Neural progenitor cell (in vitro differentiated cells): ENCODE results near the gene WDHD1. TPM values are rescaled to one million over a fixed set of nuclear protein-coding genes. Genes with fewer than 3 reads are reported as not detected.
"Not testable (repeated sequence)": the region's sequence is repeated elsewhere in the genome, so short reads cannot be mapped to it uniquely, and the experiment has no call there.

Source experiments
- DNase-seq: peaks from one replicate; pipeline ENCODE4 v3.0.0-alpha.2; 2016; ENCODE audit warnings: low spot score
- H2AFZ ChIP-seq: fragments of 200-600 bp; sonication (generic); replicated peaks from 2 replicates; pipeline ENCODE4 v1.6.1; 2016; ENCODE audit warnings: antibody characterized with exemption
- H3F3A ChIP-seq: fragments of 200-600 bp; sonication (generic); 2 replicates; pipeline ENCODE4 v1.6.1; 2016; ENCODE audit warnings: antibody characterized with exemption, low read depth
- H3K27ac ChIP-seq: fragments of 200-600 bp; sonication (generic); 2 replicates; pipeline ENCODE4 v1.5.1; 2016; ENCODE audit warnings: mild to moderate bottlenecking
- H3K27me3 ChIP-seq: fragments of 200-600 bp; sonication (generic); 2 replicates; pipeline ENCODE4 v1.6.1; 2016; ENCODE audit warnings: mild to moderate bottlenecking, moderate library complexity
- H3K36me3 ChIP-seq: fragments of 200-600 bp; sonication (generic); 2 replicates; pipeline ENCODE4 v1.5.1; 2016
- H3K4me1 ChIP-seq: fragments of 200-600 bp; sonication (generic); 2 replicates; pipeline ENCODE4 v1.6.1; 2016; ENCODE audit warnings: mixed run types
- H3K4me2 ChIP-seq: fragments of 200-600 bp; sonication (generic); 2 replicates; pipeline ENCODE4 v1.6.1; 2016
- H3K4me3 ChIP-seq: fragments of 200-600 bp; sonication (generic); 2 replicates; pipeline ENCODE4 v1.5.1; 2016
- H3K79me2 ChIP-seq: fragments of 200-600 bp; sonication (generic); 2 replicates; pipeline ENCODE4 v1.6.1; 2016; ENCODE audit warnings: low read depth
- H3K9ac ChIP-seq: fragments of 200-600 bp; sonication (generic); 2 replicates; pipeline ENCODE4 v1.6.1; 2016
- H3K9me3 ChIP-seq: fragments of 200-600 bp; sonication (generic); 2 replicates; pipeline ENCODE4 v1.5.1; 2016; ENCODE audit warnings: low read depth
- H4K20me1 ChIP-seq: fragments of 200-600 bp; sonication (generic); 2 replicates; pipeline ENCODE4 v1.6.1; 2016; ENCODE audit warnings: low read depth
- H3K27ac Mint-ChIP-seq: 3 replicates; pipeline ENCODE4 v1.8.0; 2021; ENCODE audit warnings: mixed read lengths
- H3K27me3 Mint-ChIP-seq: 2 replicates; pipeline ENCODE4 v1.8.0; 2022; ENCODE audit warnings: low read depth, mild to moderate bottlenecking, inconsistent platforms, moderate library complexity, mixed read lengths; ENCODE audit not compliant: insufficient read depth
- H3K36me3 Mint-ChIP-seq: 3 replicates; pipeline ENCODE4 v1.8.0; 2021; ENCODE audit warnings: mixed read lengths
- H3K4me1 Mint-ChIP-seq: 3 replicates; pipeline ENCODE4 v1.8.0; 2021; ENCODE audit warnings: mixed read lengths
- H3K4me3 Mint-ChIP-seq: 3 replicates; pipeline ENCODE4 v1.8.0; 2021; ENCODE audit warnings: mild to moderate bottlenecking, moderate library complexity, mixed read lengths
- H3K9me3 Mint-ChIP-seq: 3 replicates; pipeline ENCODE4 v1.8.0; 2020; ENCODE audit warnings: mixed read lengths
- CTCF ChIP-seq: fragments of 200-600 bp; sonication (generic); IDR thresholded peaks from 2 replicates; pipeline ENCODE4 v1.5.1; 2017; ENCODE audit warnings: antibody characterized with exemption, mild to moderate bottlenecking
- EZH2 ChIP-seq: fragments of 200-600 bp; sonication (generic); IDR thresholded peaks from 2 replicates; pipeline ENCODE4 v1.6.1; 2017; ENCODE audit warnings: antibody characterized with exemption, mild to moderate bottlenecking, moderate library complexity
- EZH2phosphoT487 ChIP-seq: fragments of 200-600 bp; sonication (generic); IDR thresholded peaks from 2 replicates; pipeline ENCODE4 v1.6.1; 2017; ENCODE audit warnings: antibody characterized with exemption
- total RNA-seq: library from RNA; depleted of rRNA; stranded (reverse); fragments of >200 nt; gene quantifications from 2 replicates; pipeline ENCODE4 v1.2.3, GENCODE V29; 2015; ENCODE audit warnings: low replicate concordance

Gene WDHD1
- total RNA-seq, 1 donor from 2014 or later = 82.0 TPM

GRCh38 chr14:54902143-54902520 lies 124.8 kb downstream of the WDHD1 start:
- H3K27me3 Mint-ChIP-seq = peaks cover 26% of the 10 kb centered on the region
- no peaks in the 10 kb centered on the region for H3K36me3 ChIP-seq
- peaks cover 8% of the 10 kb centered on the region for H3F3A ChIP-seq
- no peaks in the 10 kb centered on the region for H3K36me3 Mint-ChIP-seq
- H3K27ac ChIP-seq = no peak overlapping the region
- peaks cover 6% of the 10 kb centered on the region for H3K4me1 ChIP-seq
- DNase-seq = peak; percentile 77
- H3K4me3 Mint-ChIP-seq = peak overlapping the region; percentile 84
- H4K20me1 ChIP-seq = peaks cover 8% of the 10 kb centered on the region
- no peaks in the 10 kb centered on the region for H3K79me2 ChIP-seq
- H2AFZ ChIP-seq = peak overlapping the region; percentile 96
- peak overlapping the region; percentile 72 for H3K4me3 ChIP-seq
- H3K4me2 ChIP-seq = peak overlapping the region; percentile 86
- peaks cover 42% of the 10 kb centered on the region for H3K27me3 ChIP-seq
- no peak for TF ChIP-seq CTCF
- TF ChIP-seq EZH2phosphoT487 = peak; percentile 17
- peak; percentile 9 for TF ChIP-seq EZH2
- H3K9me3 Mint-ChIP-seq = no peaks in the 10 kb centered on the region
- H3K27ac Mint-ChIP-seq = no peak overlapping the region
- no peak overlapping the region for H3K9ac ChIP-seq
- H3K9me3 ChIP-seq = no peaks in the 10 kb centered on the region
- peaks cover 4% of the 10 kb centered on the region for H3K4me1 Mint-ChIP-seq

GRCh38 chr14:54901380-54902142 lies 125.3 kb downstream of the WDHD1 start:
- Histone ChIP-seq H3K27me3 (peaks cover 42% of the 10 kb centered on the region), H3K4me1 (peaks cover 6% of the 10 kb centered on the region), H3K4me2 (peak overlapping the region; percentile 86), H3K79me2 (no peaks in the 10 kb centered on the region), H3K27ac (no peak overlapping the region), H3K9ac (no peak overlapping the region), H3K36me3 (no peaks in the 10 kb centered on the region), H2AFZ (peak overlapping the region; percentile 96), H3F3A (peaks cover 8% of the 10 kb centered on the region), H3K9me3 (no peaks in the 10 kb centered on the region), H3K4me3 (peak overlapping the region; percentile 72), H4K20me1 (peaks cover 8% of the 10 kb centered on the region)
- TF ChIP-seq CTCF (no peak), EZH2phosphoT487 (peak; percentile 73), EZH2 (peak; percentile 80)
- Mint-ChIP-seq H3K4me3 (peak overlapping the region; percentile 85), H3K4me1 (peaks cover 4% of the 10 kb centered on the region), H3K9me3 (no peaks in the 10 kb centered on the region), H3K27me3 (peaks cover 26% of the 10 kb centered on the region), H3K36me3 (no peaks in the 10 kb centered on the region), H3K27ac (no peak overlapping the region)
- peak; percentile 40 for DNase-seq

- Mint-ChIP-seq H3K27ac (no peak overlapping the region), H3K9me3 (no peaks in the 10 kb centered on the region), H3K36me3 (no peaks in the 10 kb centered on the region), H3K4me1 (peaks cover 4% of the 10 kb centered on the region), H3K4me3 (no peak overlapping the region), H3K27me3 (peaks cover 28% of the 10 kb centered on the region)
- H3K4me3 ChIP-seq = no peak overlapping the region
- H3F3A ChIP-seq = peaks cover 8% of the 10 kb centered on the region
- H3K9me3 ChIP-seq = no peaks in the 10 kb centered on the region
- H3K27me3 ChIP-seq = peaks cover 42% of the 10 kb centered on the region
- H3K36me3 ChIP-seq = no peaks in the 10 kb centered on the region
- no peak for DNase-seq
- H3K79me2 ChIP-seq = no peaks in the 10 kb centered on the region
- TF ChIP-seq CTCF (no peak), EZH2phosphoT487 (no peak)
- no peak overlapping the region for H3K4me2 ChIP-seq
- H4K20me1 ChIP-seq = peaks cover 8% of the 10 kb centered on the region
- no peak overlapping the region for H3K27ac ChIP-seq
- H3K4me1 ChIP-seq = peaks cover 6% of the 10 kb centered on the region
- no peak overlapping the region for H3K9ac ChIP-seq
- H2AFZ ChIP-seq = no peak overlapping the region
These were observed 127.3 kb downstream of the WDHD1 start for GRCh38 chr14:54899573-54899972.

GRCh38 chr14:54897809-54898555 lies 128.9 kb downstream of the WDHD1 start:
- H3K4me2 ChIP-seq, H3F3A ChIP-seq, H3K4me1 ChIP-seq, DNase-seq, H3K9me3 ChIP-seq, H3K79me2 ChIP-seq, H3K36me3 Mint-ChIP-seq, H3K36me3 ChIP-seq, H3K27ac ChIP-seq, H4K20me1 ChIP-seq, H3K4me1 Mint-ChIP-seq, H2AFZ ChIP-seq, H3K4me3 ChIP-seq, H3K9ac ChIP-seq, H3K4me3 Mint-ChIP-seq, H3K9me3 Mint-ChIP-seq, H3K27ac Mint-ChIP-seq: not testable (repeated sequence)
- peaks cover 29% of the 10 kb centered on the region for H3K27me3 ChIP-seq
- peaks cover 24% of the 10 kb centered on the region for H3K27me3 Mint-ChIP-seq
